Midbrain (tissue), 1 donor: ENCODE measurements around the gene PRKCE.

Experiments used
- DNase-seq: peaks from one replicate; lab custom pipeline; 2025; lab: John Stamatoyannopoulos, UW

The PRKCE gene

GRCh38 chr2:45780541-45781463 is 129.3 kb downstream of the PRKCE start:
- no peak for DNase-seq

GRCh38 chr2:45781464-45781811 is 130.0 kb downstream of the PRKCE start:
- no peak for DNase-seq

- DNase-seq: no peak
Observed at GRCh38 chr2:45782436-45782835, 131.0 kb downstream of the PRKCE start.

GRCh38 chr2:45782986-45783385 is 131.5 kb downstream of the PRKCE start:
- DNase-seq: peak; percentile 69

GRCh38 chr2:45786030-45786835 is 134.8 kb downstream of the PRKCE start:
- DNase-seq: no peak

GRCh38 chr2:45786836-45787357 is 135.4 kb downstream of the PRKCE start:
- DNase-seq: no peak

- DNase-seq: no peak
Observed at GRCh38 chr2:45788401-45788800, 136.9 kb downstream of the PRKCE start.

GRCh38 chr2:45789317-45789716 is 137.8 kb downstream of the PRKCE start:
- DNase-seq: no peak

GRCh38 chr2:45789961-45790723 is 138.7 kb downstream of the PRKCE start:
- DNase-seq: no peak

- no peak for DNase-seq
Observed at GRCh38 chr2:45793305-45793962, 142.0 kb downstream of the PRKCE start.

- DNase-seq: no peak
Observed at GRCh38 chr2:45794134-45794617, 142.7 kb downstream of the PRKCE start.

- DNase-seq: no peak
Observed at GRCh38 chr2:45796500-45796899, 145.0 kb downstream of the PRKCE start.

- DNase-seq: no peak
Observed at GRCh38 chr2:45797451-45798230, 146.2 kb downstream of the PRKCE start.

GRCh38 chr2:45799679-45800381 is 148.4 kb downstream of the PRKCE start:
- DNase-seq: no peak

GRCh38 chr2:45802499-45803138 is 151.1 kb downstream of the PRKCE start:
- no peak for DNase-seq

- DNase-seq: no peak
Observed at GRCh38 chr2:45804987-45805755, 153.7 kb downstream of the PRKCE start.

- no peak for DNase-seq
Observed at GRCh38 chr2:45806563-45807358, 155.3 kb downstream of the PRKCE start.

- no peak for DNase-seq
Observed at GRCh38 chr2:45808294-45808800, 156.9 kb downstream of the PRKCE start.
